AG09309 (cell line): ENCODE data around the gene KRTAP2-1.
"Not testable (repeated sequence)": the region's sequence is repeated elsewhere in the genome, so short reads cannot be mapped to it uniquely, and the experiment has no call there.

ENCODE experiments used
- DNase-seq: peaks from one replicate; pipeline ENCODE4 v3.0.0-alpha.2; 2010; ENCODE audit warnings: low read depth
- H3K4me3 ChIP-seq: 2 replicates; pipeline ENCODE4 v1.5.1; 2011; ENCODE audit warnings: mild to moderate bottlenecking, low read depth, low read length, moderate library complexity; ENCODE audit not compliant: control insufficient read depth
- CTCF ChIP-seq: IDR thresholded peaks from 2 replicates; pipeline ENCODE4 v1.5.1; 2011; ENCODE audit warnings: mild to moderate bottlenecking, low read depth, low read length, inconsistent platforms; ENCODE audit not compliant: insufficient read depth, control insufficient read depth; ENCODE audit errors: missing control alignments

KRTAP2-1 gene

DNA sequence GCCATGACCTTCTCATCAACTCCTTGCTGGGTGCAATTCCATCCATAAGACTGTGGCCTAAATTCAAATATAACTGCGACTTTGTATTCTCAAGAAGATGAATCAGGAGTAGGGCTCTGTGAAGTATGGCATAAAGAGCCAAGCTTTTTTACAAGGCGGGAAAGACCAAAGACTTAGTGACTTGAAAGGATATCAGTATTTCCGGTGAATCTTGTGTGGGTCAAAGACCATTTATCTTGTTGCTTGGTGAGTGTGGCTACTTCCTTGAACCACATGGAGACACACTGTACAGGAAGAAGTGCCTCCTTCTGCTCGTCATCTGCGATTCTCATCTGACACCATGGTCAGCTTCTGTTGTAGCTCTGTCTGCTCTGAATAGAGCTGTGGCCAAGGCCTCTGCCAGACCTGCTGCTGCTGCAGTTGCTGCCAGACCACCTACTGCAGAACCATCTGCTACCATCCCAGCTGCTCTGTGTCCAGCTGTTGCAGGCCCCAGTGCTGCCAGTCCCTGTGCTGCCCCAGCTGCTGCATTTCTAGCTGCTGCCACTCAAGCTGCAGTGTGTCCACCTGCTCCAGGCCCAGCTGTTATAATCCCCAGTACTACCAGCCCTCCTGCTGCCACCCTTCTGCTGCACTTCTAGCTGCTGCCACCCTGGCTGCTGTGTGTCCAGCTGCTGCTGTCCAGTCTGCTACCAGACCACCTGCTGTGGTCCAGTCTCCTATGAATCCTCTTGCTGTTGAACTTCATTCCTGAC, 24.7 kb upstream of the KRTAP2-1 start:
- no peak for TF ChIP-seq CTCF
- H3K4me3 ChIP-seq = no peak overlapping the region
- no peak for DNase-seq

- H3K4me3 ChIP-seq = no peak overlapping the region
- TF ChIP-seq CTCF = no peak
- no peak for DNase-seq
Measured at GRCh38 chr17:41069031-41069430, 21.9 kb upstream of the KRTAP2-1 start.

DNA sequence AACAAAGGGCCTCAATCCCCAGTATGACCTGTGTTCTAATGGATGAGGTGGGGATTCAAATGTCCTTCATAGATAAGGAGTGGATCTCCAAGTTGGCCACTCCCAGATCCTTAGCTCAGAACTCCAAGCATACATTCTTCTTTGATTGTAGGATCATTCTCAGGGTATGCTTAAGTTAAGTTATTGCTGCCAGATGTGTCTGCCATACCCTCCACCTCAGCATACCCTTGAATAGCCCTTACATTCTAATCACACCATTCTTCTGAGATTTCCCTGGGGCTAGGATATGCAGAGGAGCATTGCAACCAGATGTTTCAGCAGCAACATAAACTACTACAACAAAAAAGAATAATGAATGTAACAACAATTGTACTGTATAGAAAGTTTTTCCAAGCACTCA, 20.2 kb upstream of the KRTAP2-1 start:
- peak; percentile 61 for DNase-seq
- no peak for TF ChIP-seq CTCF
- no peak overlapping the region for H3K4me3 ChIP-seq

- TF ChIP-seq CTCF = no peak
- peak; percentile 94 for DNase-seq
- no peak within 1 kb of the TSS for H3K4me3 ChIP-seq
Measured at GRCh38 chr17:41065829-41066624, 18.9 kb upstream of the KRTAP2-1 start, which contains the start of gene KRTAP2-4. Gene KRTAP2-4, minus strand, starts transcription at chr17:41065879. Its CDS starts 34 bp downstream, at chr17:41065845.

DNA sequence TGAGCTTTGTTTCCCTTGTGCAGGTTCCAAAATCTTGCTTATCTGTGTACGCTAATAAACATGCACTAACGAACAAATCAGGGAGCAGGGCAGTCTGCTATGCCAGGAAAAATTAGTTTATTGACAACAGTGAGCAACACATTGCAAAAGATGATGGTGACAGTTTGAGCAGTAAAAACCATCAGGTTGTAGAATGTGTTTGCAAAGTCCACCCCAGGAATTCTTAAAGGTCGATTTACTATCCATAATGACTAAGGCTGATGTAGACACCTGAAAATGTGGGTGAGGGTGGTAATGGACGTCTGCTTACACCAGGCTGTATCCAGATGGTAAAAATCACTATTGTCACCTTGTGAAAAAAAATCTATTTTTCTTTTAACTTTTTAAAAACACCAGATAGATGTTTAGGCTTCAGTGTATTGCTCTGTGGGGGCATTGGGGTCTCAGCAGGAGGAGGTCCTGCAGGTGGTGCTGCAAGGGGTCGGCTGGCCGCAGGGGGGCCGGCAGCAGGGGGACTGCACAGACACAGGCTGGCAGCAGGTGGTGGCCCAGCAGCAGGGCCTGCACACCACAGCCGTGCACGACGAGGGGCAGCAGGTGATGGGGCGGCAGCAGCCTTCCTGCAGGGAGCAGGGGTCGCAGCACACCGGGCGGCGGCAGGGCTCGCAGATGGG, 18.0 kb upstream of the KRTAP2-1 start:
- H3K4me3 ChIP-seq, DNase-seq: not testable (repeated sequence)

DNA sequence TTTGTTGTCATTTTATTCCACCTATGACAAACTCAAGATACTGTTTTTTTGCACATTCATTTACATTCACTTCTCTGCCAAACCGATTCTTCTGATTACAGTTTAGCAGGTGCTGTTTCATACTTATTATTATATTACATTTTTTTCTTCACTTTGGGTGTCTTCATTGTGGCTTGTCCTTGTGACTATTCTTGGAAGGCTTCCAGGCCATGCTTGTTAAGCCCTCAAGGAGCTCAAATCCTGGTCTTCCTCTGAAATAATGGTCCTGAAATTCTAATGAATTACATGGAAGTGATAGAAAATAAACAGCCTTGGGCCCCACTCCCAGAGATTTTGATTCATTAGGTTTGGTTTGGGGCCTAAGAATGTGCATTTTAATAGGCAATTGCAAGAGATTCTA, 17.2 kb upstream of the KRTAP2-1 start:
- no peak for DNase-seq
- no peak overlapping the region for H3K4me3 ChIP-seq
- TF ChIP-seq CTCF = no peak

DNA sequence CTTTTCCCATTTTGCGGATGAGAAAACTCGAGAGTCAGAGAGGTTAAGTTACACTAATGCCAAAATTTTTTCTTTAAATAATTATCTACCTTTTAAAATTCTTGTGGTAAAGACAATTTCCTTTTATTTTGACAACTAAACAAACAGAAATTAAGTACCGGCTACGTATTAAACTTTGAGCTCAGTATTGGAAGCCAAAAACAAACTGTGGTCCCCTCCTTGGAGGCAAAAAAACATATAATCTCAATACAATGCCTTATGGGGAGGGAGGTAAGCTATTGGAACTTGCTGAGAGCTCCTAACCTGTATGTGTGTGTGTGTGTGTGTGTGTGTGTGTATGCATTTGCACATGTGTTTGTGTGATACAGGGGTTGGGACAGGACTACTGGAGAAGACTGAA, 16.3 kb upstream of the KRTAP2-1 start:
- no peak for DNase-seq
- TF ChIP-seq CTCF = no peak
- H3K4me3 ChIP-seq = no peak overlapping the region
